ENCODE data around the gene EDDM3A. TPM values are rescaled to one million over a fixed set of nuclear protein-coding genes. Genes with fewer than 3 reads are reported as not detected.

The EDDM3A gene
- total RNA-seq (not detected), polyA plus RNA-seq (not detected)
- long read RNA-seq, donor 1: 0 reads
- long read RNA-seq, donor 2: 0 reads
- long read RNA-seq, donor 3: 0 reads
- long read RNA-seq, donor 4: 0 reads
- long read RNA-seq, donor 5: 0 reads
- long read RNA-seq, donor 6: 0 reads
- long read RNA-seq, donor 7: 0 reads
- long read RNA-seq, donor 8: 0 reads
- long read RNA-seq, donor 9: 0 reads
- long read RNA-seq, donor 10: 0 reads

GRCh38 chr14:20745571-20746358 lies at the start of gene EDDM3A:
Gene EDDM3A (plus strand): TSS chr14:20745887. CDS start chr14:20747581, 1,694 bp downstream.
- TF ChIP-seq POLR2A (IDR thresholded peaks at IDR 0.05) (no peak), CTCF (IDR thresholded peaks at IDR 0.05) (no peak)
- H3K27me3 ChIP-seq: no peaks in the 10 kb centered on the region
- no peak for DNase-seq
- H3K4me1 ChIP-seq (replicated peaks in 1 of 2): no peaks in the 10 kb centered on the region
- H3K9me3 ChIP-seq (replicated peaks in 1 of 3): no peaks in the 10 kb centered on the region
- H3K36me3 ChIP-seq (replicated peaks in 1 of 2): no peaks in the 10 kb centered on the region
- WGBS, 4 donors: 70 to 81% (median 73%) methylated on average over 5 to 6 of the region's 6 CpGs
- no peak within 1 kb of the TSS for H3K4me3 ChIP-seq
- intact Hi-C loops (cut with DNase I): no loop called here
- H3K27ac ChIP-seq: no peak within 1 kb of the TSS

DNA sequence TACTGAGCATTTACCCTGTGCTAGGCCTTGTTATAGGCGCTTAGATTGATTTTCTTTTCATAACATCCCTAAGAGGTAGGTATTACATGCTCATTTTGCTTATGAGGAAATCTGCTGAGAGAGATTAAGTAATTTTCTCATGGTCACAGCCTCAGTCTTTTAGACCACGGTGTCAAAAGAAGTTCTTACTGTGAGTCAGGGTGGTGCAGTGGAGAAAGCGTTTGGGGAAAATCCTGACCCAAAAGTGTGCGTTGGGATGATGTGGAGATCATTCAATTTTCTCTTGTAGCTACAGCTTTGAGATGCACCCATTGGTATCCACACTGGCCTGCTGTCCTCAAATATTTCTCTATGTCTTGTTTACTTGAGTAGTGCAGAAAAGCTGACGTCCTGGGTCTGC lies 48.9 kb upstream of the EDDM3A start:
- WGBS, 4 donors: 76 to 91% (median 83%) methylated on average over 5 of the region's 5 CpGs
- no peaks in the 10 kb centered on the region for H3K27me3 ChIP-seq
- no peak for TF ChIP-seq CTCF (IDR thresholded peaks at IDR 0.05)
- TF ChIP-seq POLR2A (IDR thresholded peaks at IDR 0.05): no peak

GRCh38 chr14:20697273-20698017 lies 48.2 kb upstream of the EDDM3A start:
- intact Hi-C loops (cut with DNase I): loop anchor here (2.0 to 10.0 kb wide), 4 partner anchors 159 to 267 kb away; no protein-coding TSS in a partner anchor
- TF ChIP-seq POLR2A (IDR thresholded peaks at IDR 0.05) (no peak), CTCF (IDR thresholded peaks at IDR 0.05) (peak; percentile 51 to 92 (median 81))
- DNase-seq: peak; percentile 58 to 87 (median 73)
- no peaks in the 10 kb centered on the region for H3K36me3 ChIP-seq (replicated peaks in 1 of 2)
- H3K9me3 ChIP-seq (replicated peaks in 1 of 3): no peaks in the 10 kb centered on the region
- H3K27me3 ChIP-seq: no peaks in the 10 kb centered on the region
- H3K27ac ChIP-seq: no peak overlapping the region
- no peak overlapping the region for H3K4me3 ChIP-seq
- H3K4me1 ChIP-seq (replicated peaks in 1 of 2): no peaks in the 10 kb centered on the region
- WGBS, 4 donors: 29 to 35% (median 33%) methylated on average over 6 of the region's 6 CpGs

More for the DNA sequence above, 48.9 kb upstream of the EDDM3A start:
- Histone ChIP-seq H3K27ac (no peak overlapping the region), H3K36me3 (replicated peaks in 1 of 2) (no peaks in the 10 kb centered on the region), H3K4me1 (replicated peaks in 1 of 2) (no peaks in the 10 kb centered on the region), H3K9me3 (replicated peaks in 1 of 3) (no peaks in the 10 kb centered on the region), H3K4me3 (no peak overlapping the region)
- no peak for DNase-seq
- intact Hi-C loops (cut with DNase I): loop anchor here (5.0 to 10.0 kb wide), 3 partner anchors 161 to 268 kb away; no protein-coding TSS in a partner anchor

DNA sequence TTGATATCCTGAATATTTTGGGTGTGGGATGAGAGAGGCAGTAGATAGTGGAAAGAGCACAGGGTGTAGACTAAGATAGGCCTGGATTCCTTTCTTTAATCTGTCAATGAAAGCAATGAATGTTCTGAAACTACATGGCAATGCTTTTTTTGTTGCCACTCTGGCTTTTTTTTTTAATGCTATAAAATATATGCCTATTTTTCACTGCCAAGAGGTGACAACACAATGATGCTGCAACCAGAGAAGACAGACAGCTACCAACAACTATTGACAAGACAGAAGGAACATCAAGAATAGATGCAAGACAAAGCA lies 47.7 kb upstream of the EDDM3A start:
- H3K27me3 ChIP-seq: no peaks in the 10 kb centered on the region
- H3K4me3 ChIP-seq: no peak overlapping the region
- H3K27ac ChIP-seq: no peak overlapping the region
- H3K4me1 ChIP-seq (replicated peaks in 1 of 2): no peaks in the 10 kb centered on the region
- DNase-seq: no peak
- H3K9me3 ChIP-seq (replicated peaks in 1 of 3): no peaks in the 10 kb centered on the region
- intact Hi-C loops (cut with DNase I): loop anchor here (2.0 to 10.0 kb wide), 4 partner anchors 159 to 267 kb away; no protein-coding TSS in a partner anchor
- no peaks in the 10 kb centered on the region for H3K36me3 ChIP-seq (replicated peaks in 1 of 2)
- TF ChIP-seq POLR2A (IDR thresholded peaks at IDR 0.05) (no peak), CTCF (IDR thresholded peaks at IDR 0.05) (peak in 2 of 6 experiments; percentile 3 to 5)
